ENCODE results near the gene MAPRE3.

GRCh38 chr2:26975656-26976055 is 5.2 kb downstream of the MAPRE3 start:
- TF ChIP-seq CTCF (IDR thresholded peaks at IDR 0.05), result no peak
- TF ChIP-seq OVOL2 (CRISPR knock-in tag; IDR thresholded peaks at IDR 0.05; ENCODE audit: borderline replicate concordance), result no peak
- no peak for TF ChIP-seq PREB (CRISPR knock-in tag; IDR thresholded peaks at IDR 0.05; ENCODE audit: borderline replicate concordance)

All from WTC11 (cell line).